GM06990 (cell line): ENCODE data around the gene PML.

Experiments
- DNase-seq: peaks from one replicate; pipeline ENCODE4 v3.0.0-alpha.2; 2011; ENCODE audit not compliant: insufficient read length; ENCODE audit errors: extremely low read depth
- H3K27me3 ChIP-seq: replicated peaks from 2 replicates; pipeline ENCODE4 v1.6.0; 2011; ENCODE audit warnings: low read length; ENCODE audit not compliant: control insufficient read depth, insufficient read depth
- H3K36me3 ChIP-seq: 2 replicates; pipeline ENCODE4 v1.5.1; 2011; ENCODE audit warnings: low read length; ENCODE audit not compliant: control insufficient read depth, insufficient read depth
- H3K4me3 ChIP-seq: replicated peaks from 2 replicates; pipeline ENCODE4 v1.5.1; 2011; ENCODE audit warnings: low read depth, mild to moderate bottlenecking, control low read depth, low read length
- TF ChIP-seq, protein P1 (sequence below): IDR thresholded peaks from 2 replicates; pipeline ENCODE4 v1.5.1; 2011; ENCODE audit warnings: low read length, control low read depth, mild to moderate bottlenecking, inconsistent platforms; ENCODE audit not compliant: insufficient read depth, poor library complexity, severe bottlenecking

The PML gene

DNA sequence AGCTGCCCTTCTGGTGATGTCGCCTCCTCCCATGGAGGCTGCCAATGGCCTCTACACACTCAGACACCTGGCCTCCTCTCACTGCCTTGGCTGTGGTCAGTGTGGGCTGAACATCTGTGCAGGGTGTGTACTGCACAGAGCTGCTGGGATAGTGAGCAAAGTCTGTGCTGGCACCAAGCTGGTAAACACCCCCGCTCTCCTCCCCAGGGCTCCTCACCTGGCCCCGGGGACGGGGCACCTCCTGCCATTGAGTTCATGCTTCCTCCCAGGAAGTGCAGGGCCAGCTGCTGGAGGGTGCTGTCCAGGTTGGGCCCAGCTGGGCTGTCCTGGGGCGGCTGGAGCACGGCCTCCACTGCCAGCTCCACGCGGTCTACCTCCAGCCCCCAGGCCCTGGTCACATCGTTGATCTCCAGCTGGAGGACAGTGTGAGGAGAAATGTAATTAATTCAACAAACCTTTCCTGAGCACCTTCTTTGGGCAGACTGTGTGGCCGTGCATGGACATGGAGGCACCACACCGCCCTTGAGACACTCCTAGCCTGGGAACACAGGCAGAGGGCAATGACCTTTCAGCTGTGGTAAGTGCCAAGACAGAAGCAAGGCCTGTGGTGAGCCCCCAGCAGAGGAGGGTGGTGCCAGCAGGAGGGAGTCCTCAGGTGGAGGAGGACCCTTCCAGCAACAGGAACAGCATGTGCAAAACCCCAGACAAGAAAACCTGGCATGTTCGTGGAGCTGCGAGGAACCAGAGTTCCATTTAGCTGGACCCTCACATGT is 9.2 kb upstream of the PML start:
- H3K4me3 ChIP-seq, result no peak overlapping the region
- TF ChIP-seq, protein P1, sequence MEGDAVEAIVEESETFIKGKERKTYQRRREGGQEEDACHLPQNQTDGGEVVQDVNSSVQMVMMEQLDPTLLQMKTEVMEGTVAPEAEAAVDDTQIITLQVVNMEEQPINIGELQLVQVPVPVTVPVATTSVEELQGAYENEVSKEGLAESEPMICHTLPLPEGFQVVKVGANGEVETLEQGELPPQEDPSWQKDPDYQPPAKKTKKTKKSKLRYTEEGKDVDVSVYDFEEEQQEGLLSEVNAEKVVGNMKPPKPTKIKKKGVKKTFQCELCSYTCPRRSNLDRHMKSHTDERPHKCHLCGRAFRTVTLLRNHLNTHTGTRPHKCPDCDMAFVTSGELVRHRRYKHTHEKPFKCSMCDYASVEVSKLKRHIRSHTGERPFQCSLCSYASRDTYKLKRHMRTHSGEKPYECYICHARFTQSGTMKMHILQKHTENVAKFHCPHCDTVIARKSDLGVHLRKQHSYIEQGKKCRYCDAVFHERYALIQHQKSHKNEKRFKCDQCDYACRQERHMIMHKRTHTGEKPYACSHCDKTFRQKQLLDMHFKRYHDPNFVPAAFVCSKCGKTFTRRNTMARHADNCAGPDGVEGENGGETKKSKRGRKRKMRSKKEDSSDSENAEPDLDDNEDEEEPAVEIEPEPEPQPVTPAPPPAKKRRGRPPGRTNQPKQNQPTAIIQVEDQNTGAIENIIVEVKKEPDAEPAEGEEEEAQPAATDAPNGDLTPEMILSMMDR, result no peak
- DNase-seq, result no peak
- peaks cover 7% of the 10 kb centered on the region for H3K36me3 ChIP-seq
- H3K27me3 ChIP-seq, result no peaks in the 10 kb centered on the region

GRCh38 chr15:73986055-73986775 is 8.3 kb upstream of the PML start:
- no peaks in the 10 kb centered on the region for H3K27me3 ChIP-seq
- H3K36me3 ChIP-seq, result peaks cover 7% of the 10 kb centered on the region
- no peak overlapping the region for H3K4me3 ChIP-seq
- no peak for DNase-seq
- TF ChIP-seq, protein P1, result no peak

DNA sequence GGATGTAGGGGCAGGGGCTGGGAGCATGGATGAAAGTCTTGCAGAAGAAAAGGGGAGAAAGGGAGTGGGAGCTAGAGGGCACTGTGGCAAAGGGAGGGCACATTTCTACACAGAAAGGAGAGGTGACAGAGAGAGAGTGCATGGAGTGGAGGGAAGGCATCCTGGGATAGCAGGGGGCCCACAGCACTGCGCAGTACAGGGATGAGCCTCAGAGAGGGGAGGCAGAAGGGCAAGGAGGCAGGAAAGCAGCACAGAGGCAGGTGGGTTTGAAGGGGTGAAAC is 7.8 kb upstream of the PML start:
- TF ChIP-seq, protein P1, result no peak
- H3K36me3 ChIP-seq, result peaks cover 7% of the 10 kb centered on the region
- H3K4me3 ChIP-seq, result no peak overlapping the region
- H3K27me3 ChIP-seq, result no peaks in the 10 kb centered on the region
- no peak for DNase-seq

DNA sequence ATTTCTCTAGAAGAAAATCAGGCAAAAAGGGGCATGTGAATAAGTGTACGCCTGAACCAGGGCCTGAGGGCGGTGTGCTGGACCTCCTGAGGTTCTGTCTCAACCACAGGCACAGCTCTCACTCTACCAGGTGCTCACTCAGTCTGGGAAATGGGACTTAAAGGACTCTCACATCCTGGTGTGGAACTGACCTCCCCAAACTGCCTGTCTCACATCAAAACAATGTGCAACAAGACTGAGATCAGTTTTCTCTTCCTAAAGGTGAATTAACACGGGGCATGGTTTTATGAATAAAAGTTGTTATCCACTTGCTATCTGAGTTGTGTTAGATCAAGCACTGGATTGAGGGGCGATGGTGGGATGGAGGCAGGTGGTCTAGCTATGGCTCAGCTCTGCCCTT is 7.3 kb upstream of the PML start:
- peaks cover 7% of the 10 kb centered on the region for H3K36me3 ChIP-seq
- H3K27me3 ChIP-seq, result no peaks in the 10 kb centered on the region
- TF ChIP-seq, protein P1, result no peak
- DNase-seq, result no peak
- no peak overlapping the region for H3K4me3 ChIP-seq

DNA sequence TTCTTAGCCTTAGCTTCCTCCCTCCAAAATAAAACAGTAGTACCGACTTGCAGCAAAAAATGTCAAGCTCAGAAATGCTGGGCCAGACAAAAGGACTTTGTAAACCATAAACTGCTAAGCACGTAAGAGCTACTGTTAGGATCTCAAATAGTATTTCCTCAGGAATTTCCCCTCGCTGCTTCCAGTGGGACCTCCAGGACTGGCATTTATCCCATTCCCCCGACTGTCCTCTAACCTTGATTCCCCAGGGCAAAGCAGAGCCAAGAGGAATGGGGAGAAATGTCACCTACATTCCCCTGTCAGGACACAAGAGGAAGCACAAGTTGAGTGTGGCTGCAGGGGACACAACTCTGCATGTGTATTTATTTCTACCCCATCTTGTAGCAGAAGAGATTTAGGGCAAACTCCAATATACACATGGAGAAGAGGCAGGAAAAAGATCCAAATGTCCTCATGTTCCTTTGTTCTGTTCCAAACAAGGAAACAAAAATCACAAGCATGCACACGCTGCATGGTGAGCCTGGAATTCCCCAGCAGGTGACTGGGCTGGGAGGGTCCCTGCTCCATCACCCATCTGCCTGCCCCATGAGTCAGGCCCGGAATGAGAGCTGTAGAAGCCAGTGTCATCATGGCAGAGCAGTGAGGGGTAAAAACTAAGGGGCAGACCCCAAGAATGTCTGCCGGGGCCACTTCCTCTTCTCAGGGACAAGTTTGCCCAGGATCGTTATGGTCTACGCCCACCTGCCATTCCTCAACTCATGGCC is 6.7 kb upstream of the PML start:
- Histone ChIP-seq H3K27me3 (no peaks in the 10 kb centered on the region), H3K4me3 (no peak overlapping the region), H3K36me3 (peaks cover 7% of the 10 kb centered on the region)
- no peak for DNase-seq
- TF ChIP-seq, protein P1, result no peak
